ENCODE results near the gene ANKRD52.

DNA sequence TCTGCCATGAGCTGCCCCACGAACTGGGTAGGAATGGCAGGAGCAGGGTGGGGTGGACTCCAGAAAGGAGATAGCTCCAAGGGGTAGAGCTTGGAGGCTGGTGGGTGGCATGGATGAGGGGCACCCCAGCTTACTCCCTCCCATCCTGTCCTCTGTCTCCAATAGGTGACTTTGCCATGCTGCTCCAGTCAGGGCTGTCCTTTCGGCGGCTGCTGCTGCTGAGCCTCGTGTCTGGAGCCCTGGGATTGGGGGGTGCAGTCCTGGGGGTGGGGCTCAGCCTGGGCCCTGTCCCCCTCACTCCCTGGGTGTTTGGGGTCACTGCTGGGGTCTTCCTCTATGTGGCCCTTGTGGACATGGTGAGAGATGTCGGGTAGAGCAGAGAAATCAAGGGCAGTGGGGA lies 21.2 kb downstream of the ANKRD52 start:
- TF ChIP-seq, protein P1, sequence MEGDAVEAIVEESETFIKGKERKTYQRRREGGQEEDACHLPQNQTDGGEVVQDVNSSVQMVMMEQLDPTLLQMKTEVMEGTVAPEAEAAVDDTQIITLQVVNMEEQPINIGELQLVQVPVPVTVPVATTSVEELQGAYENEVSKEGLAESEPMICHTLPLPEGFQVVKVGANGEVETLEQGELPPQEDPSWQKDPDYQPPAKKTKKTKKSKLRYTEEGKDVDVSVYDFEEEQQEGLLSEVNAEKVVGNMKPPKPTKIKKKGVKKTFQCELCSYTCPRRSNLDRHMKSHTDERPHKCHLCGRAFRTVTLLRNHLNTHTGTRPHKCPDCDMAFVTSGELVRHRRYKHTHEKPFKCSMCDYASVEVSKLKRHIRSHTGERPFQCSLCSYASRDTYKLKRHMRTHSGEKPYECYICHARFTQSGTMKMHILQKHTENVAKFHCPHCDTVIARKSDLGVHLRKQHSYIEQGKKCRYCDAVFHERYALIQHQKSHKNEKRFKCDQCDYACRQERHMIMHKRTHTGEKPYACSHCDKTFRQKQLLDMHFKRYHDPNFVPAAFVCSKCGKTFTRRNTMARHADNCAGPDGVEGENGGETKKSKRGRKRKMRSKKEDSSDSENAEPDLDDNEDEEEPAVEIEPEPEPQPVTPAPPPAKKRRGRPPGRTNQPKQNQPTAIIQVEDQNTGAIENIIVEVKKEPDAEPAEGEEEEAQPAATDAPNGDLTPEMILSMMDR (IDR thresholded peaks at IDR 0.05 in 2 of 3, conservative IDR thresholded peaks at IDR 0.05 in 1 of 3; ENCODE audit: borderline replicate concordance in 1 of 3, insufficient read depth in 1 of 3, low read depth in 2 of 3, low read length in 2 of 3): no peak
- TF ChIP-seq POLR2A (IDR thresholded peaks at IDR 0.05; ENCODE audit: borderline replicate concordance, extremely low read depth, insufficient read depth, insufficient read length) (no peak), EZH2phosphoT487 (IDR thresholded peaks at IDR 0.05; ENCODE audit: borderline replicate concordance) (no peak), ZNF274 (IDR thresholded peaks at IDR 0.05; ENCODE audit: low read depth, low read length) (no peak), SP1 (IDR thresholded peaks at IDR 0.05; ENCODE audit: low read depth) (no peak), CBX3 (IDR thresholded peaks at IDR 0.05; ENCODE audit: low read depth) (no peak), POLR2AphosphoS5 (IDR thresholded peaks at IDR 0.05; ENCODE audit: low read depth, low read length) (no peak), EGR1 (IDR thresholded peaks at IDR 0.05; ENCODE audit: low read depth) (no peak), EZH2 (IDR thresholded peaks at IDR 0.05) (no peak), CEBPB (IDR thresholded peaks at IDR 0.05; ENCODE audit: low read depth) (no peak)
- TF ChIP-seq, protein P2, sequence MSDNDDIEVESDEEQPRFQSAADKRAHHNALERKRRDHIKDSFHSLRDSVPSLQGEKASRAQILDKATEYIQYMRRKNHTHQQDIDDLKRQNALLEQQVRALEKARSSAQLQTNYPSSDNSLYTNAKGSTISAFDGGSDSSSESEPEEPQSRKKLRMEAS (IDR thresholded peaks at IDR 0.05): no peak
- TF ChIP-seq, protein P3, sequence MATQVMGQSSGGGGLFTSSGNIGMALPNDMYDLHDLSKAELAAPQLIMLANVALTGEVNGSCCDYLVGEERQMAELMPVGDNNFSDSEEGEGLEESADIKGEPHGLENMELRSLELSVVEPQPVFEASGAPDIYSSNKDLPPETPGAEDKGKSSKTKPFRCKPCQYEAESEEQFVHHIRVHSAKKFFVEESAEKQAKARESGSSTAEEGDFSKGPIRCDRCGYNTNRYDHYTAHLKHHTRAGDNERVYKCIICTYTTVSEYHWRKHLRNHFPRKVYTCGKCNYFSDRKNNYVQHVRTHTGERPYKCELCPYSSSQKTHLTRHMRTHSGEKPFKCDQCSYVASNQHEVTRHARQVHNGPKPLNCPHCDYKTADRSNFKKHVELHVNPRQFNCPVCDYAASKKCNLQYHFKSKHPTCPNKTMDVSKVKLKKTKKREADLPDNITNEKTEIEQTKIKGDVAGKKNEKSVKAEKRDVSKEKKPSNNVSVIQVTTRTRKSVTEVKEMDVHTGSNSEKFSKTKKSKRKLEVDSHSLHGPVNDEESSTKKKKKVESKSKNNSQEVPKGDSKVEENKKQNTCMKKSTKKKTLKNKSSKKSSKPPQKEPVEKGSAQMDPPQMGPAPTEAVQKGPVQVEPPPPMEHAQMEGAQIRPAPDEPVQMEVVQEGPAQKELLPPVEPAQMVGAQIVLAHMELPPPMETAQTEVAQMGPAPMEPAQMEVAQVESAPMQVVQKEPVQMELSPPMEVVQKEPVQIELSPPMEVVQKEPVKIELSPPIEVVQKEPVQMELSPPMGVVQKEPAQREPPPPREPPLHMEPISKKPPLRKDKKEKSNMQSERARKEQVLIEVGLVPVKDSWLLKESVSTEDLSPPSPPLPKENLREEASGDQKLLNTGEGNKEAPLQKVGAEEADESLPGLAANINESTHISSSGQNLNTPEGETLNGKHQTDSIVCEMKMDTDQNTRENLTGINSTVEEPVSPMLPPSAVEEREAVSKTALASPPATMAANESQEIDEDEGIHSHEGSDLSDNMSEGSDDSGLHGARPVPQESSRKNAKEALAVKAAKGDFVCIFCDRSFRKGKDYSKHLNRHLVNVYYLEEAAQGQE (IDR thresholded peaks at IDR 0.05; ENCODE audit: low read depth): no peak
- TF ChIP-seq, protein P4, sequence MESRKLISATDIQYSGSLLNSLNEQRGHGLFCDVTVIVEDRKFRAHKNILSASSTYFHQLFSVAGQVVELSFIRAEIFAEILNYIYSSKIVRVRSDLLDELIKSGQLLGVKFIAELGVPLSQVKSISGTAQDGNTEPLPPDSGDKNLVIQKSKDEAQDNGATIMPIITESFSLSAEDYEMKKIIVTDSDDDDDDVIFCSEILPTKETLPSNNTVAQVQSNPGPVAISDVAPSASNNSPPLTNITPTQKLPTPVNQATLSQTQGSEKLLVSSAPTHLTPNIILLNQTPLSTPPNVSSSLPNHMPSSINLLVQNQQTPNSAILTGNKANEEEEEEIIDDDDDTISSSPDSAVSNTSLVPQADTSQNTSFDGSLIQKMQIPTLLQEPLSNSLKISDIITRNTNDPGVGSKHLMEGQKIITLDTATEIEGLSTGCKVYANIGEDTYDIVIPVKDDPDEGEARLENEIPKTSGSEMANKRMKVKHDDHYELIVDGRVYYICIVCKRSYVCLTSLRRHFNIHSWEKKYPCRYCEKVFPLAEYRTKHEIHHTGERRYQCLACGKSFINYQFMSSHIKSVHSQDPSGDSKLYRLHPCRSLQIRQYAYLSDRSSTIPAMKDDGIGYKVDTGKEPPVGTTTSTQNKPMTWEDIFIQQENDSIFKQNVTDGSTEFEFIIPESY (IDR thresholded peaks at IDR 0.05; ENCODE audit: extremely low read depth, insufficient replicate concordance, low read length): no peak

Measured in HCT116 (cell line).